HL-60 (cell line): ENCODE data around the gene GNG2.

Experiments used
- DNase-seq, 2 experiments: peaks; one replicate each; pipeline ENCODE4 v3.0.0-alpha.2; 2010 to 2020; ENCODE audit warnings: low read depth in 1 of 2, low spot score in 1 of 2
- H3K27ac ChIP-seq: fragments of 250-450 bp; sonication (Bioruptor Pico); replicated peaks from 2 replicates; pipeline ENCODE4 v1.5.1; 2020; ENCODE audit warnings: mild to moderate bottlenecking, moderate library complexity
- H3K27me3 ChIP-seq: fragments of 250-450 bp; sonication (Bioruptor Pico); 2 replicates; pipeline ENCODE4 v1.5.1; 2021; ENCODE audit warnings: mild to moderate bottlenecking, moderate library complexity; ENCODE audit not compliant: insufficient read depth, poor library complexity, severe bottlenecking
- H3K4me3 ChIP-seq: replicated peaks from 2 replicates; pipeline ENCODE4 v1.5.1; 2011; ENCODE audit warnings: mild to moderate bottlenecking, control low read depth, low read length; ENCODE audit not compliant: insufficient read depth
- GABPA ChIP-seq: IDR thresholded peaks from 2 replicates; pipeline ENCODE4 v1.6.1; 2012; ENCODE audit warnings: low read depth
- POLR2AphosphoS5 ChIP-seq: IDR thresholded peaks from 2 replicates; pipeline ENCODE4 v1.6.1; 2012; ENCODE audit warnings: low read depth
- SPI1 ChIP-seq: IDR thresholded peaks from 2 replicates; pipeline ENCODE4 v1.6.1; 2012; ENCODE audit warnings: low read depth, mild to moderate bottlenecking, borderline replicate concordance
- TF ChIP-seq, protein P1 (sequence below): IDR thresholded peaks from one replicate; pipeline ENCODE4 v1.5.1; 2011; ENCODE audit warnings: low read length, control low read depth, inconsistent platforms; ENCODE audit not compliant: insufficient read depth
- TF ChIP-seq, protein P2 (sequence below): IDR thresholded peaks from 2 replicates; pipeline ENCODE4 v1.6.1; 2012; ENCODE audit warnings: low read depth; ENCODE audit not compliant: insufficient replicate concordance

GNG2 gene

DNA sequence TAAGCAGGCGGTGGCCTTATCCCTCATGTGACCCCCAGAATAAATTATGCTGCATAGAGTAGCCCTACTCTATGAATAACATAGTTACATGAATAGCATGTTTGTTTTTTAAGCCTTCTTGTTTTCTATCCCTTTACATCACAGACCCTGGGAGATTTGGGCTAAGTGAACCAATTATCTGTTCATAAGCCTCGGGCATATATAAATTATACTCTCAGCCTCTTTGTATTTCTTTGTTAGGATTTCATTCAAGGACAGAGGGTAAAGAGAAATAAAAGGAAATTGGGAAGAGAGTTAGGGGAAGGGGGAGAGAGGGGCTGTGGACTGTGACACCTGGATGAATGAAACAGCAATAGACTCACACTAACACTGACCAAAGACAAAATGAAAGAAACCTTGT lies 93.6 kb downstream of the GNG2 start:
- H3K27me3 ChIP-seq, result no peaks in the 10 kb centered on the region
- TF ChIP-seq SPI1 (no peak), GABPA (no peak), POLR2AphosphoS5 (no peak)
- TF ChIP-seq, protein P1, sequence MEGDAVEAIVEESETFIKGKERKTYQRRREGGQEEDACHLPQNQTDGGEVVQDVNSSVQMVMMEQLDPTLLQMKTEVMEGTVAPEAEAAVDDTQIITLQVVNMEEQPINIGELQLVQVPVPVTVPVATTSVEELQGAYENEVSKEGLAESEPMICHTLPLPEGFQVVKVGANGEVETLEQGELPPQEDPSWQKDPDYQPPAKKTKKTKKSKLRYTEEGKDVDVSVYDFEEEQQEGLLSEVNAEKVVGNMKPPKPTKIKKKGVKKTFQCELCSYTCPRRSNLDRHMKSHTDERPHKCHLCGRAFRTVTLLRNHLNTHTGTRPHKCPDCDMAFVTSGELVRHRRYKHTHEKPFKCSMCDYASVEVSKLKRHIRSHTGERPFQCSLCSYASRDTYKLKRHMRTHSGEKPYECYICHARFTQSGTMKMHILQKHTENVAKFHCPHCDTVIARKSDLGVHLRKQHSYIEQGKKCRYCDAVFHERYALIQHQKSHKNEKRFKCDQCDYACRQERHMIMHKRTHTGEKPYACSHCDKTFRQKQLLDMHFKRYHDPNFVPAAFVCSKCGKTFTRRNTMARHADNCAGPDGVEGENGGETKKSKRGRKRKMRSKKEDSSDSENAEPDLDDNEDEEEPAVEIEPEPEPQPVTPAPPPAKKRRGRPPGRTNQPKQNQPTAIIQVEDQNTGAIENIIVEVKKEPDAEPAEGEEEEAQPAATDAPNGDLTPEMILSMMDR, result no peak
- TF ChIP-seq, protein P2, sequence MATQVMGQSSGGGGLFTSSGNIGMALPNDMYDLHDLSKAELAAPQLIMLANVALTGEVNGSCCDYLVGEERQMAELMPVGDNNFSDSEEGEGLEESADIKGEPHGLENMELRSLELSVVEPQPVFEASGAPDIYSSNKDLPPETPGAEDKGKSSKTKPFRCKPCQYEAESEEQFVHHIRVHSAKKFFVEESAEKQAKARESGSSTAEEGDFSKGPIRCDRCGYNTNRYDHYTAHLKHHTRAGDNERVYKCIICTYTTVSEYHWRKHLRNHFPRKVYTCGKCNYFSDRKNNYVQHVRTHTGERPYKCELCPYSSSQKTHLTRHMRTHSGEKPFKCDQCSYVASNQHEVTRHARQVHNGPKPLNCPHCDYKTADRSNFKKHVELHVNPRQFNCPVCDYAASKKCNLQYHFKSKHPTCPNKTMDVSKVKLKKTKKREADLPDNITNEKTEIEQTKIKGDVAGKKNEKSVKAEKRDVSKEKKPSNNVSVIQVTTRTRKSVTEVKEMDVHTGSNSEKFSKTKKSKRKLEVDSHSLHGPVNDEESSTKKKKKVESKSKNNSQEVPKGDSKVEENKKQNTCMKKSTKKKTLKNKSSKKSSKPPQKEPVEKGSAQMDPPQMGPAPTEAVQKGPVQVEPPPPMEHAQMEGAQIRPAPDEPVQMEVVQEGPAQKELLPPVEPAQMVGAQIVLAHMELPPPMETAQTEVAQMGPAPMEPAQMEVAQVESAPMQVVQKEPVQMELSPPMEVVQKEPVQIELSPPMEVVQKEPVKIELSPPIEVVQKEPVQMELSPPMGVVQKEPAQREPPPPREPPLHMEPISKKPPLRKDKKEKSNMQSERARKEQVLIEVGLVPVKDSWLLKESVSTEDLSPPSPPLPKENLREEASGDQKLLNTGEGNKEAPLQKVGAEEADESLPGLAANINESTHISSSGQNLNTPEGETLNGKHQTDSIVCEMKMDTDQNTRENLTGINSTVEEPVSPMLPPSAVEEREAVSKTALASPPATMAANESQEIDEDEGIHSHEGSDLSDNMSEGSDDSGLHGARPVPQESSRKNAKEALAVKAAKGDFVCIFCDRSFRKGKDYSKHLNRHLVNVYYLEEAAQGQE, result no peak
- no peak for DNase-seq
- no peak overlapping the region for H3K4me3 ChIP-seq
- H3K27ac ChIP-seq, result no peak overlapping the region

- Histone ChIP-seq H3K27ac (no peak overlapping the region), H3K4me3 (no peak overlapping the region), H3K27me3 (no peaks in the 10 kb centered on the region)
- no peak for DNase-seq
- TF ChIP-seq GABPA, result no peak
- no peak for TF ChIP-seq SPI1
- TF ChIP-seq, protein P2, result no peak
- TF ChIP-seq, protein P1, result no peak
Observed at GRCh38 chr14:51954657-51955056, 94.2 kb downstream of the GNG2 start.

- no peak for DNase-seq
- TF ChIP-seq POLR2AphosphoS5 (no peak), GABPA (no peak), SPI1 (no peak)
- TF ChIP-seq, protein P2, result no peak
- TF ChIP-seq, protein P1, result no peak
- H3K4me3 ChIP-seq, result no peak overlapping the region
- no peaks in the 10 kb centered on the region for H3K27me3 ChIP-seq
- H3K27ac ChIP-seq, result no peak overlapping the region
Observed at GRCh38 chr14:51957950-51958349, 97.5 kb downstream of the GNG2 start.
